ENCODE measurements around the gene ZNF417. TPM values are rescaled to one million over a fixed set of nuclear protein-coding genes. Genes with fewer than 3 reads are reported as not detected.

The ZNF417 gene
- total and polyA plus RNA-seq, 5 donors from 2014 or later: 0.33 to 21.0 (median 2.9) TPM

DNA sequence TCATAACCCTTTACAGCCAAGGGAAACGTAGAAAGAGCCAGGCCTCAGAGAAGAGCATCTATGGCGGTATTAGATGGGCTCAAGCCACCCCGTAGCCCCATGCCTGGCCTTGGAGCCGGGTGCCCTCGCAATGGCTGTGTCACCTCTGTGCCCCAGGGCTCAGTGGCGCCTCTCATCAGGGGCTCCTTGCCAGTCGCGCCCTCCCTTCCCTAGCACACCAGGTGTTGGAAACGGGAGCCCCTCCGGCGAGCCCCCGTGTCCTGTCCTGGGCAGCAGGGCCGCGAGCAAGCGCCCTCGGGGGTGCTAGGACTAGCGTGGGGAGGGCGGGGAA lies 30.7 kb upstream of the ZNF417 start:
- Histone ChIP-seq H3K27me3 (ENCODE audit: control insufficient read depth, insufficient read depth, low read length) (no peaks in the 10 kb centered on the region), H3K27ac (ENCODE audit: insufficient read depth, low read length, poor library complexity, severe bottlenecking) (peak overlapping the region; percentile 69), H3K4me1 (ENCODE audit: control insufficient read depth, insufficient read depth, low read length, poor library complexity, severe bottlenecking) (peaks cover 6% of the 10 kb centered on the region), H3K4me3 (ENCODE audit: low read depth, low read length) (peak overlapping the region; percentile 69), H3K36me3 (ENCODE audit: control insufficient read depth, insufficient read depth, low read length) (peaks cover 27% of the 10 kb centered on the region), H3K9me3 (ENCODE audit: control insufficient read depth in 2 of 2, low read length in 2 of 2) (peaks cover 42 to 57% of the 10 kb centered on the region in 2 experiments)
- Mint-ChIP-seq H3K4me1 (peaks cover 10 to 27% (median 11%) of the 10 kb centered on the region in 4 donors), H3K36me3 (peaks cover 39% of the 10 kb centered on the region), H3K4me3 (peak overlapping the region; percentile 59 to 96 (median 95)), H3K9me3 (peaks cover 7 to 52% (median 19%) of the 10 kb centered on the region in 7 donors), H3K27me3 (no peaks in the 10 kb centered on the region), H3K27ac (peak overlapping the region; percentile 68 to 91 (median 74))
- DNase-seq: no peak
- ATAC-seq (ENCODE audit: low read depth in 2 of 2): no peak

DNA sequence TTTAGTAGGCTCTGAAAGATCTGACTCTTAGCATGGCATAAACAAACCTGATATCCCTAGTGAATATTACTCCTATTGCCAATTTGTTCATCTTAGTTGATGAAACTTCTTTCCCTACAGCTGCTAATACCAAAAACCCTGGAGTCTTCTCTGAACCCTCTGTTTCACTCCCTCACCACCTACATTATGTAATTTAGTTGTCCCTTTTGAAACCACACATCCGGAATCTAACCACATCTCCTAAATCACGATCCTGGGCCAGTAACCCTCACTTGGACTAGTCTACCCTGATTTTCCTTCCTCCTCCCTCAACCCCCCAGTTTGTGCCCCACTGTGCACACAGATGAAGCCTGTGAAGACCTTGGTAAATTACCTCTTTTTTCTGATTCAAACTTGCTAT lies 29.9 kb upstream of the ZNF417 start:
- no peaks in the 10 kb centered on the region for H3K27me3 ChIP-seq (ENCODE audit: control insufficient read depth, insufficient read depth, low read length)
- H3K9me3 Mint-ChIP-seq: peaks cover 7 to 56% (median 26%) of the 10 kb centered on the region in 7 donors
- peak overlapping the region; percentile 69 for H3K4me3 ChIP-seq (ENCODE audit: low read depth, low read length)
- peaks cover 50 to 65% of the 10 kb centered on the region in 2 experiments for H3K9me3 ChIP-seq (ENCODE audit: control insufficient read depth in 2 of 2, low read length in 2 of 2)
- peak overlapping the region; percentile 59 to 96 (median 95) for H3K4me3 Mint-ChIP-seq
- peaks cover 47% of the 10 kb centered on the region for H3K36me3 Mint-ChIP-seq
- DNase-seq: no peak
- H3K36me3 ChIP-seq (ENCODE audit: control insufficient read depth, insufficient read depth, low read length): peaks cover 35% of the 10 kb centered on the region
- H3K27me3 Mint-ChIP-seq: no peaks in the 10 kb centered on the region
- no peak for ATAC-seq (ENCODE audit: low read depth in 2 of 2)
- H3K27ac Mint-ChIP-seq: peak overlapping the region; percentile 10 to 68 (median 23)
- H3K4me1 ChIP-seq (ENCODE audit: control insufficient read depth, insufficient read depth, low read length, poor library complexity, severe bottlenecking): peaks cover 6% of the 10 kb centered on the region
- no peak overlapping the region for H3K27ac ChIP-seq (ENCODE audit: insufficient read depth, low read length, poor library complexity, severe bottlenecking)
- H3K4me1 Mint-ChIP-seq: peaks cover 10 to 27% (median 11%) of the 10 kb centered on the region in 4 donors

DNA sequence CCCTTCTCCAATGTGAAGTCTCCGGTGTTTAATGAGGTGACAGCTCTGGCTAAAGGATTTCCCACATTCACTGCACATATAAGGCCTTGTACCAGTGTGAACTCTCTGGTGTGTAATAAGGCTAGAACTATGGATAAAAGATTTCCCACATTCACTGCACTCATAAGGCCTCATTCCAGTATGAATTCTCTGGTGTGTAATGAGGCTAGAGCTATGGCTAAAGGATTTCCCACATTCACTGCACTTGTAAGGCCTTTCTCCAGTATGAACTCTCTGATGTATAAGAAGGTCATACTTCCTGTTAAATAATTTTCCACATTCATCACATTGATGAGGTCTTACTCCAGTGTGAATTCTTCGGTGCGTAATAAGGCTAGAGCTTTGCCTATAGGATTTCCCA lies 25.2 kb upstream of the ZNF417 start:
- H3K36me3 Mint-ChIP-seq: peaks cover 74% of the 10 kb centered on the region
- no peak for DNase-seq
- peaks cover 6 to 84% (median 34%) of the 10 kb centered on the region in 7 donors for H3K9me3 Mint-ChIP-seq
- ATAC-seq (ENCODE audit: low read depth in 2 of 2): no peak
- Histone ChIP-seq H3K4me3 (ENCODE audit: low read depth, low read length) (peak overlapping the region; percentile 11), H3K4me1 (ENCODE audit: control insufficient read depth, insufficient read depth, low read length, poor library complexity, severe bottlenecking) (peaks cover 1% of the 10 kb centered on the region), H3K9me3 (ENCODE audit: control insufficient read depth in 2 of 2, low read length in 2 of 2) (peaks cover 64 to 95% of the 10 kb centered on the region in 2 experiments), H3K36me3 (ENCODE audit: control insufficient read depth, insufficient read depth, low read length) (peaks cover 48% of the 10 kb centered on the region), H3K27ac (ENCODE audit: insufficient read depth, low read length, poor library complexity, severe bottlenecking) (no peak overlapping the region), H3K27me3 (ENCODE audit: control insufficient read depth, insufficient read depth, low read length) (no peaks in the 10 kb centered on the region)
- H3K4me3 Mint-ChIP-seq: no peak overlapping the region
- H3K4me1 Mint-ChIP-seq: peaks cover 7 to 17% (median 8%) of the 10 kb centered on the region in 4 donors
- H3K27ac Mint-ChIP-seq: peak overlapping the region in 1 of 3 donors; percentile 38
- H3K27me3 Mint-ChIP-seq: no peaks in the 10 kb centered on the region

DNA sequence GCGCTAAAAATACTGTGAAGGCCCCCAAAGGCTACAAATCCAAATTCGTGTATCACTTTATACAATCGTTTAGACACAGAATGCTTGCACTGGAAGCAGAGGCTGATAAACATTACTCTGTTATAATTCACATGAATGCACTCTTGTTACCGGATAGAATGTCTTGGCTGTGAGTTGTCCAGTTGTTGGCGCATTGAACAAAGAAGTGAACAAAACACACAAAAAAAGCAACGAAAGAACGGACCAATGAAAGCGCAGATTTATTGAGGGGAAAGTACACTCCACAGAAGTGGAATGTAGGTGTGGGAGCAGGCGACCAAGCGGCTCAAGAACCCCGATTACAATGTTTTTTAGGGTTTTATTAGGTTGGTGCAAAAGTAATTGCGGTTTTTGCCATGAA lies 19.3 kb upstream of the ZNF417 start:
- H3K27me3 ChIP-seq (ENCODE audit: control insufficient read depth, insufficient read depth, low read length): no peaks in the 10 kb centered on the region
- peaks cover 0 to 10% (median under 1%) of the 10 kb centered on the region in 4 donors for H3K4me1 Mint-ChIP-seq
- H3K4me3 ChIP-seq (ENCODE audit: low read depth, low read length): no peak overlapping the region
- H3K4me1 ChIP-seq (ENCODE audit: control insufficient read depth, insufficient read depth, low read length, poor library complexity, severe bottlenecking): no peaks in the 10 kb centered on the region
- H3K27ac ChIP-seq (ENCODE audit: insufficient read depth, low read length, poor library complexity, severe bottlenecking): no peak overlapping the region
- H3K9me3 Mint-ChIP-seq: peaks cover 2 to 73% (median 32%) of the 10 kb centered on the region in 7 donors
- peaks cover 42 to 91% of the 10 kb centered on the region in 2 experiments for H3K9me3 ChIP-seq (ENCODE audit: control insufficient read depth in 2 of 2, low read length in 2 of 2)
- DNase-seq (no peak), ATAC-seq (ENCODE audit: low read depth in 2 of 2) (no peak)
- H3K4me3 Mint-ChIP-seq: no peak overlapping the region
- H3K27ac Mint-ChIP-seq: no peak overlapping the region
- H3K27me3 Mint-ChIP-seq: peaks cover 8% of the 10 kb centered on the region
- H3K36me3 ChIP-seq (ENCODE audit: control insufficient read depth, insufficient read depth, low read length): peaks cover 8% of the 10 kb centered on the region
- peaks cover 35% of the 10 kb centered on the region for H3K36me3 Mint-ChIP-seq

DNA sequence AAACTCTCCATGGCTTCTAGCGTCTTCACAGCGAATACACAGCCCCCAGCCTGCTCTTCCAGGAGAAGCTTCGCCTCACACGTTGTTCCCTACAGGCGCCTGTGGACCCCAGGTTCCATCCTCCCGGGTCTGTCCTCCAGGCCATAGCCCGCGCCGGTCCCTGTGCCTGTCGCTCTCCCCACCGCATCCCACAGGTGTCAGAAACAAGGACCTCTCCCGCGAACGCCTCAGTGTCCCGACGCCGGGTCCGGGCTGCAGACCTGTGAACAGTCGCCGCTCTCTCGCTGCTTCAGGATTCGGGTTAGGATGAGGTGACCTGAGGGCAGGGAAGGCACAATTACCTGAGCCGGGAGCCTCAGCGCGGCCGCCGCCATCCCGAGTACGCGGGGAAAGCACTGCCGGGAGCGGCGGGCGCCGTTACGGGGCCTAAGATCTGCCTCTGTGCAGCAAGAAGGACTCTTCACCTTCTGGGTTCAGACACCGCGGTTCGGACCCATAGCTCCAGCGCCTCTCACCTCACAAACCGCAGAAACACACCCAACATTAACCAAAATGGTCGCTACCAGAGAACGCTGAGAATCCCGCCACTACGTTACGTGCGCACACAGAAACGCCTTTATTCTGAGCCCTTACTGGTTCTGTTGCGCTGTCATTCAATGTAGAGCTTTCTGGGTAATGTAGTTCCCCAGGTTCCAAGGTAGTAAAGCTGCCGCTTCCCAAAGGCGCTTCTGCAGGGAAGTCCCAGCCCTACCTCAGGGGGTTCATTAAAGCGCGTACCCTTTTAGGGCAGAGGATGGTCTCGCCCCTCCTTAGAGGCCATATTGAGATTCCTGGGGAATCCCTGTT lies 18.7 kb upstream of the ZNF417 start, which contains the start of gene ZNF418:
Gene ZNF418 (minus strand): TSS at position 583 of the 846 bp plus-strand sequence. CDS start 1,580 bp downstream, outside the sequence.
- H3K4me3 Mint-ChIP-seq: peak within 1 kb of the TSS; percentile 63 to 88 (median 83)
- H3K9me3 ChIP-seq (ENCODE audit: control insufficient read depth in 2 of 2, low read length in 2 of 2): peaks cover 38 to 87% of the 10 kb centered on the region in 2 experiments
- H3K4me3 ChIP-seq (ENCODE audit: low read depth, low read length): peak within 1 kb of the TSS; percentile 40
- H3K27me3 Mint-ChIP-seq: peaks cover 8% of the 10 kb centered on the region
- DNase-seq (peak; percentile 3 to 53 (median 40)), ATAC-seq (ENCODE audit: low read depth in 2 of 2) (peak; percentile 69 to 91)
- H3K9me3 Mint-ChIP-seq: peaks cover 2 to 78% (median 33%) of the 10 kb centered on the region in 7 donors
- no peak within 1 kb of the TSS for H3K27ac ChIP-seq (ENCODE audit: insufficient read depth, low read length, poor library complexity, severe bottlenecking)
- peaks cover 2% of the 10 kb centered on the region for H3K36me3 ChIP-seq (ENCODE audit: control insufficient read depth, insufficient read depth, low read length)
- peaks cover 31% of the 10 kb centered on the region for H3K36me3 Mint-ChIP-seq
- H3K4me1 ChIP-seq (ENCODE audit: control insufficient read depth, insufficient read depth, low read length, poor library complexity, severe bottlenecking): no peaks in the 10 kb centered on the region
- no peaks in the 10 kb centered on the region for H3K27me3 ChIP-seq (ENCODE audit: control insufficient read depth, insufficient read depth, low read length)
- H3K4me1 Mint-ChIP-seq: peaks cover 0 to 10% (median under 1%) of the 10 kb centered on the region in 4 donors
- H3K27ac Mint-ChIP-seq: peak within 1 kb of the TSS in 2 of 3 donors; percentile 88 to 92

DNA sequence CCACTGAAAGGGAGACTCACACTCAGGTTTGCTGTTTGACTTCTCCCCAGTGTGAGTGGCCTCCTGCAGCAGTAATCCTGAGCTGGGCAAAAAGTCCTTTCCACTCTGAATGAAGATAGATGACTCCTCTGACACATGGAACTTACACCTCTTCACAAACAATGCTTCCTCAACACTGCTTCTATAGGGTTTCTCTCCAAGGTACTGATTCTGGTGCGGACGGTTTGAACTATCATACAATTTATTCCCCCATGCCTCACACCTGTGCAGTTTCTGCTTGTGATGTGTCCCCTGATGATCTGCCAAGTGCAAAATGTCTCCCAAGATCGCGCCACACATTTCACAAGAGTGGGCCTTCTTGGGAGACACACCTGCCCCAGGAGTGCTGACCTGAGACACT lies 11.2 kb upstream of the ZNF417 start:
- H3K36me3 Mint-ChIP-seq: peaks cover 12% of the 10 kb centered on the region
- H3K9me3 Mint-ChIP-seq: peaks cover 0 to 61% (median 21%) of the 10 kb centered on the region in 7 donors
- no peak overlapping the region for H3K4me3 Mint-ChIP-seq

DNA sequence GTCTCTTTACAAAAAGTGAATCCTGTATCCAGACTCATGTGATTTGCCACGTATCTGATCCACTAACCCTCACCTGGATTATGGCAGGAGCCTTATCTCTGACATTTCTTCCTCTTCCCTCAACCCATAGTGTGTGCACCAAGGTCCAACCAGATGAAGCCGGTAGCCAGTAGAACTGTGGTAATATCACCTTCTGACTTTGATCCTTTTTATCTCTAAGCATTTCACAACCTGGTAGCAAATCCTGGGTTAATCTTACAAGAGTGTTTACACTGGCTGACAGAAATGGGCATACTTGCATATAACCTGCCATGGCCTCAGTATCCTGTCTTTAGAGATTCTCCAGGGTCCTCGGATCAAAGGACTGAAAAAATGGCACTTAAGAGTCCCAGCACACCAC lies 1.9 kb downstream of the ZNF417 start:
- no peak overlapping the region for H3K27ac ChIP-seq (ENCODE audit: insufficient read depth, low read length, poor library complexity, severe bottlenecking)
- H3K4me3 Mint-ChIP-seq: peak overlapping the region in 3 of 4 donors; percentile 95 to 98 (median 96)

More for the DNA sequence above, 11.2 kb upstream of the ZNF417 start:
- no peaks in the 10 kb centered on the region for H3K4me1 Mint-ChIP-seq
- DNase-seq (no peak), ATAC-seq (ENCODE audit: low read depth in 2 of 2) (no peak)
- Histone ChIP-seq H3K4me1 (ENCODE audit: control insufficient read depth, insufficient read depth, low read length, poor library complexity, severe bottlenecking) (no peaks in the 10 kb centered on the region), H3K27me3 (ENCODE audit: control insufficient read depth, insufficient read depth, low read length) (no peaks in the 10 kb centered on the region), H3K27ac (ENCODE audit: insufficient read depth, low read length, poor library complexity, severe bottlenecking) (no peak overlapping the region), H3K36me3 (ENCODE audit: control insufficient read depth, insufficient read depth, low read length) (no peaks in the 10 kb centered on the region), H3K9me3 (ENCODE audit: control insufficient read depth in 2 of 2, low read length in 2 of 2) (peaks cover 47 to 73% of the 10 kb centered on the region in 2 experiments), H3K4me3 (ENCODE audit: low read depth, low read length) (no peak overlapping the region)
- no peak overlapping the region for H3K27ac Mint-ChIP-seq
- H3K27me3 Mint-ChIP-seq: no peaks in the 10 kb centered on the region

More for the DNA sequence above, 1.9 kb downstream of the ZNF417 start:
- DNase-seq (no peak), ATAC-seq (ENCODE audit: low read depth in 2 of 2) (no peak)
- peaks cover 27 to 49% of the 10 kb centered on the region in 2 experiments for H3K9me3 ChIP-seq (ENCODE audit: control insufficient read depth in 2 of 2, low read length in 2 of 2)
- H3K27me3 ChIP-seq (ENCODE audit: control insufficient read depth, insufficient read depth, low read length): no peaks in the 10 kb centered on the region
- Mint-ChIP-seq H3K9me3 (peaks cover 5 to 47% (median 22%) of the 10 kb centered on the region in 7 donors), H3K27me3 (no peaks in the 10 kb centered on the region), H3K27ac (peak overlapping the region in 1 of 3 donors; percentile 97), H3K4me1 (peaks cover 11 to 48% (median 21%) of the 10 kb centered on the region in 4 donors), H3K36me3 (peaks cover 51% of the 10 kb centered on the region)
- H3K4me3 ChIP-seq (ENCODE audit: low read depth, low read length): no peak overlapping the region
- H3K36me3 ChIP-seq (ENCODE audit: control insufficient read depth, insufficient read depth, low read length): peaks cover 37% of the 10 kb centered on the region
- peaks cover 7% of the 10 kb centered on the region for H3K4me1 ChIP-seq (ENCODE audit: control insufficient read depth, insufficient read depth, low read length, poor library complexity, severe bottlenecking)
